Loucy (cell line): ENCODE results near the gene HES5.

ENCODE experiments used
- H2AFZ ChIP-seq: fragments of 200-600 bp; sonication (generic); 2 replicates; pipeline ENCODE4 v1.6.0; 2016; ENCODE audit warnings: antibody characterized with exemption, mild to moderate bottlenecking, low read length, moderate library complexity
- H3F3A ChIP-seq: fragments of 200-600 bp; 2 replicates; pipeline ENCODE4 v1.6.0; 2016; ENCODE audit warnings: antibody characterized with exemption, low read depth, mild to moderate bottlenecking
- H3K27me3 ChIP-seq: fragments of 200-600 bp; sonication (generic); 2 replicates; pipeline ENCODE4 v1.6.1; 2014; ENCODE audit warnings: low read length, mild to moderate bottlenecking; ENCODE audit not compliant: insufficient read depth, poor library complexity, severe bottlenecking
- H3K36me3 ChIP-seq: fragments of 200-600 bp; sonication (generic); 2 replicates; pipeline ENCODE4 v1.6.1; 2016; ENCODE audit warnings: low read length; ENCODE audit not compliant: insufficient read depth
- H3K4me1 ChIP-seq: fragments of 200-600 bp; sonication (generic); 2 replicates; pipeline ENCODE4 v1.5.1; 2014; ENCODE audit warnings: low read length, mild to moderate bottlenecking; ENCODE audit not compliant: insufficient read depth, poor library complexity, severe bottlenecking
- H3K4me2 ChIP-seq: fragments of 200-600 bp; sonication (generic); 2 replicates; pipeline ENCODE4 v1.6.0; 2014; ENCODE audit warnings: antibody characterized with exemption, low read length, low read depth, mild to moderate bottlenecking; ENCODE audit not compliant: poor library complexity, severe bottlenecking
- H3K4me3 ChIP-seq: fragments of 200-600 bp; sonication (generic); 2 replicates; pipeline ENCODE4 v1.5.1; 2014; ENCODE audit warnings: low read length, mild to moderate bottlenecking, mixed read lengths; ENCODE audit not compliant: poor library complexity, severe bottlenecking
- H3K79me2 ChIP-seq: fragments of 200-600 bp; sonication (generic); 2 replicates; pipeline ENCODE4 v1.6.1; 2014; ENCODE audit warnings: low read length; ENCODE audit not compliant: insufficient read depth
- H3K9ac ChIP-seq: fragments of 200-600 bp; sonication (generic); 2 replicates; pipeline ENCODE4 v1.6.0; 2014; ENCODE audit warnings: mild to moderate bottlenecking, low read depth, low read length, moderate library complexity; ENCODE audit not compliant: poor library complexity, severe bottlenecking
- H3K9me2 ChIP-seq: fragments of 200-600 bp; sonication (generic); replicated peaks from 2 replicates; pipeline ENCODE4 v1.6.1; 2016; ENCODE audit warnings: low read depth, low read length, mixed read lengths
- H3K9me3 ChIP-seq: fragments of 200-600 bp; sonication (generic); 2 replicates; pipeline ENCODE4 v1.6.1; 2014; ENCODE audit warnings: mild to moderate bottlenecking, antibody characterized with exemption, low read length, low read depth; ENCODE audit not compliant: insufficient read depth
- H4K20me1 ChIP-seq: fragments of 200-600 bp; sonication (generic); 2 replicates; pipeline ENCODE4 v1.6.0; 2014; ENCODE audit warnings: antibody characterized with exemption, low read length, mild to moderate bottlenecking; ENCODE audit not compliant: insufficient read depth, poor library complexity, severe bottlenecking
- EZH2phosphoT487 ChIP-seq: fragments of 200-600 bp; IDR thresholded peaks from 2 replicates; pipeline ENCODE4 v1.6.1; 2018; ENCODE audit warnings: antibody characterized with exemption, mild to moderate bottlenecking, moderate library complexity, borderline replicate concordance
- TF ChIP-seq, protein P1 (sequence below): fragments of 200-600 bp; sonication (generic); conservative IDR thresholded peaks from 2 replicates; pipeline ENCODE4 v1.5.1; 2014; ENCODE audit warnings: mild to moderate bottlenecking, antibody characterized with exemption, low read length

Gene HES5

GRCh38 chr1:2548068-2548589 is 18.1 kb upstream of the HES5 start:
- H3K27me3 ChIP-seq = no peaks in the 10 kb centered on the region
- no peaks in the 10 kb centered on the region for H3K9me2 ChIP-seq
- no peaks in the 10 kb centered on the region for H3F3A ChIP-seq
- peaks cover 8% of the 10 kb centered on the region; the same call in 1 of the 2 replicates for H3K79me2 ChIP-seq
- H3K9me3 ChIP-seq = no peaks in the 10 kb centered on the region
- H4K20me1 ChIP-seq = no peaks in the 10 kb centered on the region
- H3K4me2 ChIP-seq = peak overlapping the region; percentile 95
- H3K4me1 ChIP-seq = peaks cover 26% of the 10 kb centered on the region
- H3K9ac ChIP-seq = peak overlapping the region; percentile 88
- no peak overlapping the region for H2AFZ ChIP-seq
- TF ChIP-seq EZH2phosphoT487 = no peak
- TF ChIP-seq, protein P1, sequence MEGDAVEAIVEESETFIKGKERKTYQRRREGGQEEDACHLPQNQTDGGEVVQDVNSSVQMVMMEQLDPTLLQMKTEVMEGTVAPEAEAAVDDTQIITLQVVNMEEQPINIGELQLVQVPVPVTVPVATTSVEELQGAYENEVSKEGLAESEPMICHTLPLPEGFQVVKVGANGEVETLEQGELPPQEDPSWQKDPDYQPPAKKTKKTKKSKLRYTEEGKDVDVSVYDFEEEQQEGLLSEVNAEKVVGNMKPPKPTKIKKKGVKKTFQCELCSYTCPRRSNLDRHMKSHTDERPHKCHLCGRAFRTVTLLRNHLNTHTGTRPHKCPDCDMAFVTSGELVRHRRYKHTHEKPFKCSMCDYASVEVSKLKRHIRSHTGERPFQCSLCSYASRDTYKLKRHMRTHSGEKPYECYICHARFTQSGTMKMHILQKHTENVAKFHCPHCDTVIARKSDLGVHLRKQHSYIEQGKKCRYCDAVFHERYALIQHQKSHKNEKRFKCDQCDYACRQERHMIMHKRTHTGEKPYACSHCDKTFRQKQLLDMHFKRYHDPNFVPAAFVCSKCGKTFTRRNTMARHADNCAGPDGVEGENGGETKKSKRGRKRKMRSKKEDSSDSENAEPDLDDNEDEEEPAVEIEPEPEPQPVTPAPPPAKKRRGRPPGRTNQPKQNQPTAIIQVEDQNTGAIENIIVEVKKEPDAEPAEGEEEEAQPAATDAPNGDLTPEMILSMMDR = peak; percentile 91
- no peaks in the 10 kb centered on the region for H3K36me3 ChIP-seq
- H3K4me3 ChIP-seq = peak overlapping the region; percentile 79

DNA sequence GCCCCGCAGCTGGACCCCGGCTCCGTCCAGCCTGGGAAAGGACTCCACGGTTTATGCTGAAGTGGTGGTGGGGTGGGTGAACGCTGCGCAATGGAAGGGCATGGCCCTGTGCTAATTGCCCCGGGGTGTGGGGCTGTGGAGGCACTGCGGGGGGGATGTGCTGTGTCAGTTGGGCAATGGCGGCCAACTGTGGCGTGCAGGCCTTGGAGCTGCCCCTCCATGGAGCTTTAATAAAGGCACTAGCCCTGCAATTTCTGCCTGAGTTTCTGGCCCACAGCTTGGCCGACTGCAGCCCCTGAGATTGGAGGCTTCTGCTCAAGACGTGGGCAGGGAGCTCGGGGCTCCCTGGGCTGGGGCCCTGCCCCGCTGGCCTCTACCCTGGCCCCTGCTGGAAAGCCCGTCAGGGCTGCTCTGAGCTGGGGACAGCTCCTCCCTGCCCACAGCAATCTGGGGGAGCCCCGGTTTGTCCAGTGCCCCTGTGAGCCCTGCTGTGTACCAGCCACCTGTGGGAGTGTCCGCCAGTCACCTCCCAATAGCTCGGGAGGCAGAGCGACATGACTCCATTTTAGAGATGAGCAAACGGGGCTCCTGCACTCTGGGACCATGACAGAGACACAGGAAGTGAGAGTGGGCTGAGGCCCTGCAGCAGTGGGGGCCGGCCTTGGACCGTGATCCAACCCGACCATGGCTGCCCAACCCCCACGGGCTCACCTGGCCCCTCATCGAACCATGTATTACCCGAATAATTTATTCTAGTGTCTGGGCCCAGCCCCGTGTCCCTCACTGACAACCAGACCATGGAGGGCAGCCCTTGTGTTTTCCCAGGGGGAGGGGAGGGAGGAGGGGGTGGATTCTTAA is 17.4 kb upstream of the HES5 start:
- TF ChIP-seq EZH2phosphoT487 = no peak
- Histone ChIP-seq H3K4me2 (peak overlapping the region; percentile 95), H3K9ac (peak overlapping the region; percentile 88), H3K27me3 (no peaks in the 10 kb centered on the region), H3F3A (no peaks in the 10 kb centered on the region), H2AFZ (no peak overlapping the region), H3K79me2 (peaks cover 8% of the 10 kb centered on the region; the same call in 1 of the 2 replicates), H4K20me1 (no peaks in the 10 kb centered on the region), H3K9me2 (no peaks in the 10 kb centered on the region), H3K4me1 (peaks cover 28% of the 10 kb centered on the region), H3K36me3 (no peaks in the 10 kb centered on the region), H3K9me3 (no peaks in the 10 kb centered on the region), H3K4me3 (peak overlapping the region; percentile 79)

GRCh38 chr1:2546515-2547209 is 16.6 kb upstream of the HES5 start:
- H3K9me2 ChIP-seq = no peaks in the 10 kb centered on the region
- H3K27me3 ChIP-seq = no peaks in the 10 kb centered on the region
- no peaks in the 10 kb centered on the region for H4K20me1 ChIP-seq
- H3K4me1 ChIP-seq = peaks cover 28% of the 10 kb centered on the region
- H3K79me2 ChIP-seq = peaks cover 8% of the 10 kb centered on the region; the same call in 1 of the 2 replicates
- H3K9ac ChIP-seq = peak overlapping the region; percentile 88
- H2AFZ ChIP-seq = peak overlapping the region; percentile 55; the same call in 1 of the 2 replicates
- H3F3A ChIP-seq = no peaks in the 10 kb centered on the region
- H3K4me3 ChIP-seq = peak overlapping the region; percentile 79
- no peaks in the 10 kb centered on the region for H3K36me3 ChIP-seq
- no peak for TF ChIP-seq EZH2phosphoT487
- TF ChIP-seq, protein P1 = no peak
- peak overlapping the region; percentile 95 for H3K4me2 ChIP-seq
- H3K9me3 ChIP-seq = no peaks in the 10 kb centered on the region
